ENCODE results near the gene PSMD10. TPM values are rescaled to one million over a fixed set of nuclear protein-coding genes. Genes with fewer than 3 reads are reported as not detected.

PSMD10 gene
- total and polyA plus RNA-seq, 2 of the 8 experiments (the other 6 are each of a cell fraction or from before 2014, with no cell fraction given): 49.9 to 79.9 TPM

DNA sequence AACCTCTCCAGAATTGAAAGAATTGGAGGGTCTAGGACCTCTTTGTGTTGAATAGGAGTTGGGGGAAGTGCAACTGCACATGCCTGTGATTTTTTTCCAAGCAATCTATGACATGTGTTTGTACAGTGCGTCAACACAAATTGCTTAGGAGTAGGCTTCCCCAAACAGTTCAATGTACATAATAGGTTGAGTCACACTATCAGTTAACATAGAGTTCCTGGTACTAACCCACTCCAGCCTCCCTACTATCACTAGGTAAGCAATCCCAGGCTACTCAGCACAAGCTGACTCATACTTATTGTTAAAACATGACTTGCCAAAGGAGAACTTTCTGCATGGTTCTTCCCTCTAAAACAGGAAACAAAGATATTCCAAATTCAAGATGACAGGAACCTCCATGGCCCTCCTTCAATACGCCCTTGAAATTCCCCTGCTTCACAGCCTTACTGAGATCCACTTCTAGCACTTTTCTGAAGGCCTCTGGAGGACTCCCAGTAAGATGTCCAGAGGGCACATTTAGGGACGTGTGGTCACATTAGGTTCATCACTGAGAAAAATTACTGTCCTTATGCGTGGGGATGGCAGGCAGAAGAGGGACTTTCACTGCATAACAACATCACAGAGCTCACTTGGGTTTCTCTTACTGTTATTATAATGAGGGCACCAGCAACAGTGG, 54.9 kb downstream of the PSMD10 start:
- Histone ChIP-seq H2BK12ac (ENCODE audit: low read depth, low read length) (no peak overlapping the region), H4K5ac (ENCODE audit: insufficient read length, low read depth, low read length) (no peak overlapping the region), H2BK20ac (ENCODE audit: low read length) (no peak overlapping the region), H3K4me3 (ENCODE audit: extremely low read depth in 1 of 4, insufficient read depth in 2 of 4, low read depth in 3 of 4, low read length in 4 of 4) (no peak overlapping the region), H3K79me1 (ENCODE audit: low read depth, low read length) (no peaks in the 10 kb centered on the region), H2BK120ac (replicated peaks; ENCODE audit: low read depth, low read length) (no peak overlapping the region), H3K9me3 (ENCODE audit: insufficient read depth in 2 of 2, low read depth in 1 of 2, low read length in 1 of 2) (no peaks in the 10 kb centered on the region), H2AFZ (ENCODE audit: low read length) (no peak overlapping the region), H3K4me2 (ENCODE audit: insufficient read depth in 1 of 2, low read depth in 2 of 2, low read length in 2 of 2) (no peak overlapping the region), H3K27ac (ENCODE audit: low read depth, low read length) (no peak overlapping the region), H4K8ac (ENCODE audit: extremely low read depth, insufficient read depth, low read length) (no peak overlapping the region), H3K14ac (ENCODE audit: insufficient read length) (no peak overlapping the region), H3K4ac (replicated peaks; ENCODE audit: insufficient read length, low read depth, low read length) (no peak overlapping the region), H3K36me3 (ENCODE audit: control insufficient read depth in 2 of 4, insufficient read depth in 4 of 4, low read length in 3 of 4) (no peaks in the 10 kb centered on the region), H2BK15ac (ENCODE audit: low read length) (no peak overlapping the region), H4K91ac (replicated peaks; ENCODE audit: insufficient read length, low read length) (no peak overlapping the region), H3K9ac (replicated peaks in 1 of 4; ENCODE audit: extremely low read depth in 1 of 4, low read depth in 3 of 4, low read length in 3 of 4) (no peak overlapping the region), H3K79me2 (ENCODE audit: control insufficient read depth in 1 of 2, insufficient read depth in 2 of 2, low read length in 2 of 2) (no peaks in the 10 kb centered on the region), H3K23ac (ENCODE audit: insufficient read length) (no peak overlapping the region), H3K27me3 (replicated peaks in 1 of 4; ENCODE audit: control insufficient read depth in 3 of 4, extremely low read depth in 1 of 4, insufficient read depth in 3 of 4, low read length in 3 of 4) (no peaks in the 10 kb centered on the region), H3K56ac (replicated peaks; ENCODE audit: insufficient read length, low read depth, low read length) (no peak overlapping the region), H2AK5ac (ENCODE audit: low read depth, low read length) (no peak overlapping the region), H3K4me1 (replicated peaks in 1 of 4; ENCODE audit: control insufficient read depth in 3 of 4, insufficient read depth in 4 of 4, low read length in 3 of 4) (no peaks in the 10 kb centered on the region), H3K23me2 (ENCODE audit: low read depth, low read length) (no peaks in the 10 kb centered on the region), H3K18ac (ENCODE audit: extremely low read depth, low read length) (no peak overlapping the region), H4K20me1 (replicated peaks in 1 of 2; ENCODE audit: control insufficient read depth in 1 of 2, insufficient read depth in 2 of 2, low read length in 2 of 2) (no peaks in the 10 kb centered on the region), H2BK5ac (ENCODE audit: low read depth, low read length) (no peak overlapping the region)
- 65% methylated on average over 4 of the region's 4 CpGs; no CpG with 5 or more reads in 1 of the 2 experiments for WGBS, 2 experiments (ENCODE audit: extremely low coverage in 1 of 2, insufficient coverage in 1 of 2, insufficient read length in 1 of 2, insufficient replicate concordance in 2 of 2, low coverage in 1 of 2, low lambda C conversion rate in 2 of 2, missing lambda C conversion rate in 1 of 2)
- DNase-seq (ENCODE audit: low read depth in 1 of 2, low spot score in 2 of 2): no peak
- POLR2A ChIA-PET (ENCODE audit: partially characterized antibody): no interaction called here
- FAIRE-seq: no peak
- CTCF ChIA-PET (ENCODE audit: partially characterized antibody): interaction anchor here (1.5 kb wide), 1 partner anchor 16 kb away, joined by 6 read pairs; no protein-coding TSS in a partner anchor
